Liver (tissue), 9 donors: ENCODE measurements around the gene MTHFSD. TPM values are rescaled to one million over a fixed set of nuclear protein-coding genes. Genes with fewer than 3 reads are reported as not detected.

Source experiments
- DNase-seq: peaks from one replicate; pipeline ENCODE4 v3.0.0-alpha.2; 2017; ENCODE audit warnings: low spot score
- H3K27ac ChIP-seq, 2 donors: one replicate each; pipeline ENCODE4 v1.7.0; 2013; ENCODE audit warnings: inconsistent platforms in 2 of 2, low read length in 2 of 2, control low read depth in 1 of 2, low read depth in 1 of 2, mild to moderate bottlenecking in 1 of 2
- H3K27me3 ChIP-seq, 4 donors: one replicate each; pipeline versions ENCODE4 v1.6.1 to v1.7.0; 2013; ENCODE audit warnings: low read length in 3 of 4, inconsistent platforms in 1 of 4, mild to moderate bottlenecking in 1 of 4, moderate library complexity in 1 of 4; ENCODE audit not compliant: control insufficient read depth in 4 of 4, insufficient read depth in 4 of 4
- H3K36me3 ChIP-seq, 4 donors: one replicate each; pipeline versions ENCODE4 v1.6.1 to v1.7.0; 2013; ENCODE audit warnings: low read length in 3 of 4, mild to moderate bottlenecking in 3 of 4, low read depth in 1 of 4, moderate library complexity in 1 of 4; ENCODE audit not compliant: control insufficient read depth in 4 of 4, insufficient read depth in 3 of 4
- H3K4me1 ChIP-seq, 4 donors: one replicate each; pipeline versions ENCODE4 v1.6.1 to v1.7.0; 2013; ENCODE audit warnings: low read length in 3 of 4, mild to moderate bottlenecking in 3 of 4, moderate library complexity in 1 of 4; ENCODE audit not compliant: control insufficient read depth in 4 of 4, insufficient read depth in 4 of 4
- H3K4me3 ChIP-seq, 3 donors: one replicate each; pipeline versions ENCODE4 v1.6.1 to v1.7.0; 2013; ENCODE audit warnings: low read length in 3 of 3, control low read depth in 1 of 3, low read depth in 1 of 3, mild to moderate bottlenecking in 1 of 3
- H3K9ac ChIP-seq, 2 donors: one replicate each; pipeline ENCODE4 v1.7.0; 2013; ENCODE audit warnings: low read length in 2 of 2, mild to moderate bottlenecking in 2 of 2, moderate library complexity in 2 of 2, control low read depth in 1 of 2, low read depth in 1 of 2
- H3K9me3 ChIP-seq, 4 donors: one replicate each; pipeline versions ENCODE4 v1.6.1 to v1.7.0; 2013; ENCODE audit warnings: low read length in 3 of 4; ENCODE audit not compliant: control insufficient read depth in 4 of 4
- CTCF ChIP-seq: fragments of 150-350 bp; IDR thresholded peaks from 2 replicates; pipeline ENCODE4 v1.5.1; 2017; ENCODE audit warnings: improper control_type of control experiment, low read depth, low read length; ENCODE audit not compliant: missing input control
- EGR1 ChIP-seq, 2 donors: IDR thresholded peaks; 2 replicates each; pipeline ENCODE4 v1.6.1; 2016 to 2018; ENCODE audit warnings: antibody characterized with exemption in 2 of 2, low read depth in 2 of 2
- FOXA1 ChIP-seq: IDR thresholded peaks from 2 replicates; pipeline ENCODE4 v1.6.1; 2016; ENCODE audit warnings: antibody characterized with exemption
- FOXA2 ChIP-seq: IDR thresholded peaks from 2 replicates; pipeline ENCODE4 v1.6.1; 2016; ENCODE audit warnings: antibody characterized with exemption
- GABPA ChIP-seq, 2 donors: IDR thresholded peaks in 1 of 2; conservative IDR thresholded peaks in 1 of 2; 2 replicates each; pipeline ENCODE4 v1.6.1; 2016; ENCODE audit warnings: antibody characterized with exemption in 2 of 2, mild to moderate bottlenecking in 1 of 2, moderate library complexity in 1 of 2
- HNF4A ChIP-seq, 2 donors: conservative IDR thresholded peaks; 2 replicates each; pipeline ENCODE4 v1.6.1; 2016; ENCODE audit warnings: antibody characterized with exemption in 2 of 2, mild to moderate bottlenecking in 2 of 2
- HNF4G ChIP-seq: IDR thresholded peaks from 2 replicates; pipeline ENCODE4 v1.6.1; 2016; ENCODE audit warnings: antibody characterized with exemption
- JUND ChIP-seq, 2 donors: IDR thresholded peaks; 2 replicates each; pipeline ENCODE4 v1.6.1; 2016; ENCODE audit warnings: antibody characterized with exemption in 2 of 2
- NR2F2 ChIP-seq: IDR thresholded peaks from 2 replicates; pipeline ENCODE4 v1.6.1; 2016; ENCODE audit warnings: antibody characterized with exemption
- RAD21 ChIP-seq, 2 donors: IDR thresholded peaks; 2 replicates each; pipeline ENCODE4 v1.6.1; 2016; ENCODE audit warnings: antibody characterized with exemption in 2 of 2, mild to moderate bottlenecking in 2 of 2
- REST ChIP-seq: IDR thresholded peaks from 2 replicates; pipeline ENCODE4 v1.6.1; 2016; ENCODE audit warnings: antibody characterized with exemption, mild to moderate bottlenecking
- RXRA ChIP-seq, 2 donors: IDR thresholded peaks; 2 replicates each; pipeline ENCODE4 v1.6.1; 2017 to 2018; ENCODE audit warnings: antibody characterized with exemption in 2 of 2, mild to moderate bottlenecking in 1 of 2
- SP1 ChIP-seq: IDR thresholded peaks from 2 replicates; pipeline ENCODE4 v1.6.1; 2018; ENCODE audit warnings: antibody characterized with exemption, mild to moderate bottlenecking
- TAF1 ChIP-seq: conservative IDR thresholded peaks from 2 replicates; pipeline ENCODE4 v1.6.1; 2016; ENCODE audit warnings: antibody characterized with exemption, mild to moderate bottlenecking
- ZBTB33 ChIP-seq: IDR thresholded peaks from 2 replicates; pipeline ENCODE4 v1.6.1; 2016; ENCODE audit warnings: antibody characterized with exemption
- WGBS: extraction: QIAGEN DNeasy Blood & Tissue Kit; methylation state at CpG from one replicate; pipeline ENCODE4 v1.1.7; 2013; 5-methylcytosine and 5-hydroxymethylcytosine counted together
- polyA plus RNA-seq, 2 donors: library from polyadenylated mRNA; stranded (reverse) in 1 of 2; unstranded in 1 of 2; fragments of 200-250 nt in 1 of 2; fragments of >200 nt in 1 of 2; fragmentation: Nextera tagmentation in 1 of 2; extraction: Ambion mirVana in 1 of 2; gene quantifications; one replicate each; pipeline versions ENCODE4 v1.2.1 to v1.2.3, GENCODE V29; 2013 to 2015
- total RNA-seq, 2 donors: library from RNA; depleted of rRNA; stranded (reverse); fragments of >200 nt; gene quantifications; one replicate each; pipeline ENCODE4 v1.2.3, GENCODE V29; 2014
- TF ChIP-seq, protein P1 (sequence below): IDR thresholded peaks from 2 replicates; pipeline ENCODE4 v1.6.1; 2016; ENCODE audit warnings: antibody characterized with exemption
- TF ChIP-seq, protein P2 (sequence below): IDR thresholded peaks from 2 replicates; pipeline ENCODE4 v1.6.1; 2016; ENCODE audit warnings: antibody characterized with exemption
- donor health status: healthy.
- donor health status: healthy.
- donor health status: healthy.
- donor health status: healthy.
- donor health status: healthy.

The MTHFSD gene
- total and polyA plus RNA-seq, 4 donors = 4.6 to 8.1 (median 6.5) TPM

DNA sequence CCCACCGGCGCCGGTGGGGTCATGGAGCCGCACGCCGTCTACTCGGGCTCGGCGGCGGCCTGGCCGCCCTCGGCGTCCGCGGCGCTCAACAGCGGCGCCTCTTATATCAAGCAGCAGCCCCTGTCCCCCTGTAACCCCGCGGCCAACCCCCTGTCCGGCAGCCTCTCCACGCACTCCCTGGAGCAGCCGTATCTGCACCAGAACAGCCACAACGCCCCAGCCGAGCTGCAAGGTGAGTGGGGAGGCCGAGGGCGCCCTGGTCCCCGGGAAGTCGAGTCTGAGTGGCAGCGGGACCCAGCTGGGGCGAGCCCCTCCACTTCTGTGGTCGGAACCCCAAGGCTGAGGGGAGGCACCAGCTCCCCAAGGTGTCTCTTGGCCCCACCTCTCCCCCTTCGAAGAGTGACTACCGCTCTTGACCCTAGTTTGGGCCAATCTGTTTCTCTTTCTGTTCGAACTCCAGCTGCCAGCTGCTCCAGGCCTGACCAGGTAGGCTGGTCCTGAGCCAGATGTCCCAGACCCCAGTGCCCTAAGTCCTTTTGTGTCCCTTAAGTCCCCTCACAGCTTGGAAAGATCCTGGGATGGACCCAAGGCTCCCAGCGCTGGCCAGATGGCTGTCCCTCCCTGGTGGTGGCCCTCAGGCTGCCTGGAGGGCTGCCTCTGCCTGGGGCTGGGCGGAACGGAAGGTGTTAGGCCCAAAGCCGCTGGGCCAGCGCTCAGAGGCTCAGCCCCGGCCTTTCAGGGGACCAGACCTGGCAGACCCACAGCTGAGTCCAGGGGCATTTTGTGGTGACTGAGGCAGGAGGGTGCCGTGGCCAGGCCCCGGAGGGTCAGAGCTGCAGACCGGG, 43.5 kb downstream of the MTHFSD start:
- Histone ChIP-seq H3K4me3 (peak overlapping the region in 1 of 3 donors; percentile 53), H3K9ac (no peak overlapping the region), H3K36me3 (no peaks in the 10 kb centered on the region), H3K9me3 (no peaks in the 10 kb centered on the region), H3K27me3 (peaks cover 4 to 31% (median 13%) of the 10 kb centered on the region in 4 donors), H3K4me1 (peaks cover 14 to 47% (median 22%) of the 10 kb centered on the region in 4 donors), H3K27ac (peak overlapping the region; percentile 69 to 71)
- TF ChIP-seq FOXA2 (no peak), EGR1 (IDR thresholded peaks at IDR 0.05; ENCODE audit: low read depth in 2 of 2) (no peak), SP1 (no peak), NR2F2 (no peak), HNF4A (conservative IDR thresholded peaks at IDR 0.05) (no peak), RAD21 (IDR thresholded peaks at IDR 0.05) (no peak), GABPA (IDR thresholded peaks at IDR 0.05 in 1 of 2, conservative IDR thresholded peaks at IDR 0.05 in 1 of 2) (no peak), CTCF (no peak), HNF4G (no peak), REST (no peak)
- TF ChIP-seq, protein P1, sequence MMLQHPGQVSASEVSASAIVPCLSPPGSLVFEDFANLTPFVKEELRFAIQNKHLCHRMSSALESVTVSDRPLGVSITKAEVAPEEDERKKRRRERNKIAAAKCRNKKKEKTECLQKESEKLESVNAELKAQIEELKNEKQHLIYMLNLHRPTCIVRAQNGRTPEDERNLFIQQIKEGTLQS = no peak
- 13% methylated on average over 44 of the region's 44 CpGs for WGBS
- no peak for DNase-seq

DNA sequence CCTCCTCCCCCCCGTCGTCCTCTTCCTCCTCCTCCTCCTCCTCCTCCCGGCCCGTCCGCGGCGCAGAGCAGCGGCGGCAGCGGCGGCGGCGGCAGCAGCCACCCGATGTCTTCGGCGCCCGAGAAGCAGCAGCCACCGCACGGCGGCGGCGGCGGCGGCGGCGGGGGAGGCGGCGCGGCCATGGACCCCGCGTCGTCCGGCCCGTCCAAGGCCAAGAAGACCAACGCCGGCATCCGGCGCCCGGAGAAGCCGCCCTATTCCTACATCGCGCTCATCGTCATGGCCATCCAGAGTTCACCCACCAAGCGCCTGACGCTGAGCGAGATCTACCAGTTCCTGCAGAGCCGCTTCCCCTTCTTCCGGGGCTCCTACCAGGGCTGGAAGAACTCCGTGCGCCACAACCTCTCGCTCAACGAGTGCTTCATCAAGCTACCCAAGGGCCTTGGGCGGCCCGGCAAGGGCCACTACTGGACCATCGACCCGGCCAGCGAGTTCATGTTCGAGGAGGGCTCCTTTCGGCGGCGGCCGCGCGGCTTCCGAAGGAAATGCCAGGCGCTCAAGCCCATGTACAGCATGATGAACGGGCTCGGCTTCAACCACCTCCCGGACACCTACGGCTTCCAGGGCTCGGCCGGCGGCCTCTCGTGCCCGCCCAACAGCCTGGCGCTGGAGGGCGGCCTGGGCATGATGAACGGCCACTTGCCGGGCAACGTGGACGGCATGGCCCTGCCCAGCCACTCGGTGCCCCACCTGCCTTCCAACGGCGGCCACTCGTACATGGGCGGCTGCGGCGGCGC, 44.4 kb downstream of the MTHFSD start, which contains the start of gene FOXF1:
Gene FOXF1 (plus strand): TSS at position 63 of the 797 bp plus-strand sequence. CDS start 43 bp downstream, at position 106.
- Histone ChIP-seq H3K36me3 (no peaks in the 10 kb centered on the region), H3K4me1 (peaks cover 14 to 42% (median 22%) of the 10 kb centered on the region in 4 donors), H3K9ac (no peak within 1 kb of the TSS), H3K27me3 (peaks cover 6 to 31% (median 13%) of the 10 kb centered on the region in 4 donors), H3K4me3 (peak within 1 kb of the TSS; percentile 53 to 64 (median 61)), H3K27ac (peak within 1 kb of the TSS; percentile 69 to 75), H3K9me3 (no peaks in the 10 kb centered on the region)
- 3% methylated on average over 88 of the region's 89 CpGs for WGBS
- DNase-seq = no peak
- TF ChIP-seq NR2F2 (no peak), JUND (IDR thresholded peaks at IDR 0.05) (no peak), RXRA (IDR thresholded peaks at IDR 0.05) (no peak), GABPA (IDR thresholded peaks at IDR 0.05 in 1 of 2, conservative IDR thresholded peaks at IDR 0.05 in 1 of 2) (no peak), REST (no peak), EGR1 (IDR thresholded peaks at IDR 0.05; ENCODE audit: low read depth in 2 of 2) (no peak), TAF1 (no peak), HNF4G (no peak), ZBTB33 (no peak), HNF4A (conservative IDR thresholded peaks at IDR 0.05) (no peak), FOXA1 (no peak)
- TF ChIP-seq, protein P1 = no peak
- TF ChIP-seq, protein P2, sequence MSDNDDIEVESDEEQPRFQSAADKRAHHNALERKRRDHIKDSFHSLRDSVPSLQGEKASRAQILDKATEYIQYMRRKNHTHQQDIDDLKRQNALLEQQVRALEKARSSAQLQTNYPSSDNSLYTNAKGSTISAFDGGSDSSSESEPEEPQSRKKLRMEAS = no peak
